Hematopoietic multipotent progenitor cell treated with erythropoietin and hydrocortisone succinate and interleukin-3 and kit ligand, for 6 days (in vitro differentiated cells): ENCODE measurements around the gene FGF6.
"Not testable (repeated sequence)": the region's sequence is repeated elsewhere in the genome, so short reads cannot be mapped to it uniquely, and the experiment has no call there.

Source experiments
- DNase-seq: peaks from one replicate; pipeline ENCODE4 v3.0.0-alpha.2; 2015

The FGF6 gene, protein sequence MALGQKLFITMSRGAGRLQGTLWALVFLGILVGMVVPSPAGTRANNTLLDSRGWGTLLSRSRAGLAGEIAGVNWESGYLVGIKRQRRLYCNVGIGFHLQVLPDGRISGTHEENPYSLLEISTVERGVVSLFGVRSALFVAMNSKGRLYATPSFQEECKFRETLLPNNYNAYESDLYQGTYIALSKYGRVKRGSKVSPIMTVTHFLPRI

DNA sequence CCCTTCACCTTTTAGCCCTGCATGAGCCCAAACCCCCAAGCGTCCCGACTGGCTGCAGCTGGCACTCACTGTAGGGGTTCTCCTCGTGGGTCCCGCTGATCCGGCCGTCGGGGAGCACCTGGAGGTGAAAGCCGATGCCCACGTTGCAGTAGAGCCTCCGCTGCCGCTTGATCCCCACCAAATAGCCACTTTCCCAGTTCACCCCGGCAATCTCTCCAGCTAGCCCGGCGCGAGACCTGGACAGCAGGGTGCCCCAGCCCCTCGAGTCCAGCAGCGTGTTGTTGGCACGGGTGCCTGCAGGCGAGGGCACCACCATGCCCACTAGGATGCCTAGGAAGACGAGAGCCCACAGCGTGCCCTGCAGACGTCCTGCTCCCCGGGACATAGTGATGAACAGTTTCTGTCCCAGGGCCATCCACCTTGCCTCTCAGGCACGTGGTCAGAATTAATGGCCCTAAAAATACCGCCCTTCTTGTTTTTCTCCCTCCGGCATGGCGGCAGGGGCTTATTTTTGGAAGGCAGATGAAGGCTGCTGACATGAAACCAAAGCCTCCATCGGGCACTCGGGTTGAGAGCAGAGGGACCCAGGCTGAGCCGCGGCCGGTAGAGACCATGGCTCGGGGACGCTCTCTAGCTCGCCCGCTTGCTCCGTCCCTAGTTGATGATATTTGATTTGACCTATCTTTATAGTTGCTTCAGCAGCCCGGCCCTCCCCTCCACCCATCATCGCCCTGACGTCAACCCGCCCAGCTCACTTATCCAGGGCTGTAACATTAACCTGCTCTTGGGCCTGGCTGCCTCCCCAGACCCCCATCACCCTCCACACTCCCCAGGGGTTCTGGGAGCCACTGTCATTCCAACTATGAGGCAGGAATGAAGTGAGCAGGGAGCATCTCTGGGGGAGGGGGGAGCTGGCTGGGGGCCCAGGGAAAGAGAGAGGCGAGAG lies at the start of gene FGF6:
Gene FGF6, minus strand, starts transcription at position 660 of the 946 bp plus-strand sequence. Its CDS starts 245 bp downstream, at position 415.
- DNase-seq = no peak

DNA sequence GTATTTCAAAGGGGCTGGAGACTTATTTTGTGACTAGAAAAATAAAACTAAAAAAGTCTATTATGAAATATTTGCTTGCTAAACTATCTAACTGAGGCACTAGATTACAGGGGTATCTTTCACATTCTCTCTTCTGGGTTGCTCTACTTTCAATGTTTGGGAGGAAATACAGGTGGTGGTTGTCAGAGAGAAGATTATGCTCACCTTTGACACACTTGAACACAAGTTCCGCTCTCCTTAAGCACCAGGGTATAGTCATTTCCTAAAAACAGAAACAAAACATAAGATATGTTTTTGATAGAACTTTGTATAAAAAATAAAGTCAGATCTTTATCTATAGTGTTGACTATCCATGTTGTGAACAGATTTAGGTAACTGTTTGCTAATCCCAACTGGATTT lies 45.4 kb upstream of the FGF6 start:
- DNase-seq = no peak

DNA sequence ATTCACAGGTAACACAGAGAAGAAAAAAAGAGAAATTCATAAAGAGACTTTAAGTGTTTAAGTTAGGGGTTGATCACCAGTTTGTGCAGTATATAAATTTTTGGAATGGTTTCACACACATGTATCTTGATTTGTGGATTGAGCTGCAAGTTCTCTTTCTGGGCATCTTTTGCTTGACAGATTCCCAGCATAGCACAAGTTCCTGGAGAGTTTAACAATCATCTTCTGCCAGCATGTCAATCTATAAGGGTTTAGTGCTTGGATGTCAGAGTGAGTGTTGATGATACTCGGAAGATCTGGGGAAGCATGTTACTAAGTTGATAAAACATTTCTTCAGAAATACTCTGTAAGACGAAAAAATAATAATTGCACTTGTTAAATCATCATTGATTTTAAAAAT lies 43.9 kb upstream of the FGF6 start:
- DNase-seq = no peak

DNA sequence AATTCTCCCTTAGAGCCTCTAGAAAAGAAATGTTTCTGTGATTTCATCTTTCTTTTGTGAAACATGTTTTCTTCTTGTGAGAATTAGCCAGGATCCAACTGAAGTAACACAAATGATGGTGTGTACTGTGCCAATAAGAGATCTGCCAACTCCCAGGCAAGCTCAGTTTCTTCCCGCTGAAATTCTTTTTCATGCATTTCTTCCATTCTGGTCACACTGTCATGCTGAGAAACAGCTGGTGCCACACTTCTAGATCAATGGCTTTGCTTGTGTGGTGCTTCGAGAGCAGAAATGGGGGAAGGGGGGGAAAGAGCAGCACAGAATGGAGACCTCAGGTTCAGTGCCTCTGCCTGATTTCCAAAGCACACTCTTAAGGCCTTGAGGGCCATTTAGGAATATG lies 41.4 kb upstream of the FGF6 start:
- no peak for DNase-seq

DNA sequence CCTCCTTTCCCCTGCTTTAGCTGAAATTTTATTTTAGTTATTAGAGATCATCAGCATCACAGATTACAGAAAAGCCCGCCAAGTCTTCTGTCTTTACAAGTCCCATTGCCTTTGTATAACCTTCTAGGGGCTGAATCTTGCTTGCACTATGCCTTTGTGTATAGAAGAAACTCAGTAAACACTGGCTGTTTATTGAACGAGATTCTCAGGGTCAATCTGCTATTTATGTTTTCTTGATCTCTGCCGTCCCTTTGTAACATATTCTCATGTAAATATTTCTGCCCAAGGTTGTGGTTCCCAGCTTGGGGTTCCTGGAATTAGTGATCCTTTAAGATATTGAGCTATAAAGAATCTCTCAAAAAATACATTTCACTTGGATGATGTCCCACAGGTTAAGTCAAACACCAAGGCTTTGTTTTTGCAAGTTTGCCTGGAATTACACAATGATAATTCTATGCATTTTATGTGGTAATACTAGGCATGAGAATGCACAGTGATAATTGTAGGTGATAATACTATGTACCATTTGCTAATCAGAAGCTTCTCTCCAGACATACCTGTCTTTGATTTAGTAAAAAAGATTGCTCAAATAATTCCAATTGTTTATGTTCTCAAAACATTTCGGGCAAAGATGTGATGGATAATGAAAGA lies 40.6 kb upstream of the FGF6 start:
- no peak for DNase-seq

DNA sequence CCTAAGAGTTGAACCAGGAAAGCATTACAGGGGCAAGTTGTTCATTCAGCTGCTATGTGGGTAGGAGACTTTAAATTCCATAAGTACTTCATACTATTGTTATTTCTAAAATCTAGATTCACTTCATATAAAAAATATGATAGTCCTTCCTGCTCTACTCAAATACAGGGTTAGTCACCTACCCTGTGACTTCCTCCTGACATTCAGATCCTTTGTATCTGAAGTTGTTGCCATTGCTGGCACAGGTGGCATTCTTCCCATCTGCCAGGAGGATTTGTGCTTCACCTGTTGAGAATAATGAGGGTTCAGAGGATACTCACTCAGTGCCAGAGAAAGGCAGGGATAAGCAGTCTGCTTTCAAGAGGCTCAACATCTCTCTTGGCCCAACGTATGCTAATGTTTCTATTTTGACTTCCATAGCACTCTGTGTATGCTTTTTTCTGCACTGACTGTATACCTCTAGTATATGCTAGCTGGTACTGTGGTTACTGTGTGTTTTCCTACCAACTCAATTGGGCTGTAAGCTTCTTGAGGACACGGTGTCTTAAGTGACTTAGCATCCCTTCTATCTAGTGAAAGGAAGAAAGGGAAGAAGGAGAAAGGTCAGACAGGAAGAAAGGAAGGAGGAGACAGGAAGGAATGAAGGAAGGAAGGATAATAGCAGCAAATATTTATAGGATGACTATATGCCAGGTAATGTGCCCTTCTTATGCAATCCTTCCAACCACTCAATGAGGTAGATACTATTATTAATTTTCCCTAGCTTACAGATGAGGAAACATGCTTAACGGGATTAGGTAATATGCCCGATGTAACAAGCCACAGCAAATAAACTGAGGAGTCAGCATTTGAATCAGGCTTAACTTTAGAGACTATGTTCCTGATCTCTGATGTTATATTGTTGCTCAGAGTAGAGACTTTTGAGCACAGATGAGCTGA lies 38.5 kb upstream of the FGF6 start:
- no peak for DNase-seq

DNA sequence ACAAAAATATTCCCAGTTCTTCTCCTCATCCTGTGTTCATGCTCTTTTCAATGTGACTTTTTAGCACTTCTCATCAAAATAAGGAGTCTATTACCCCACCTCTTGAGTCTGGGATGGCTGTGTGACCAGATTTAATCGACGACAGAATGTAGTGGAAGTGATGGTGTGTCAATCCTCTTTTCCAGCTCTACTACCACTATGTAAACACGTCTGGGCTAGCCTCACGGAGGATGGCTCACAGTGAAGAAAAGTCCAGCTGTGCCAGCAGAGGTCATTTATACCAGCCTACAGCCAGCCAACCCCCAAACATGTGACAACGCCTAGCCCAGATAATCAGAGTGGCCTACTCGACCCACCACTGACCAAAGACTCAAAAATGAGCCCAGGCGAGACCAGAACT lies 37.3 kb upstream of the FGF6 start:
- DNase-seq = no peak

DNA sequence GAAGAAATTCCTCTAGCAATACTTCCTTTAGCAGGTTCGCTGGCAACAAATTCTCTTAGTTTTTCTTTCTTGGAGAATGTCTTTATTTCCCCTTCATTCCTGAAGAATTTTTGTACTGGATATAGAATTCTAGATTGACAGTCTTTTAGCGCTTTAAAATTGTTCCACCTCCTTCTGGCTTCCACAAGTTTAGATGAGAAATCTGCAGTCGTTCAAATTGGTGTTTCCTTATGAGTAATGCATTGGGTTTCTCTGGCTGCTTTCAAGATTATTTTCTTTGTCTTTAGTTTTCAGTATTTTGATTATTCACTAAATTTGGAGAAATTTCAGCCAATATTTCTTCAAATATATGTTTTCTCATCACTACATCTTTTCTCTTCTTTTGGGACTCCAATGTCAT lies 33.3 kb upstream of the FGF6 start:
- DNase-seq = no peak

DNA sequence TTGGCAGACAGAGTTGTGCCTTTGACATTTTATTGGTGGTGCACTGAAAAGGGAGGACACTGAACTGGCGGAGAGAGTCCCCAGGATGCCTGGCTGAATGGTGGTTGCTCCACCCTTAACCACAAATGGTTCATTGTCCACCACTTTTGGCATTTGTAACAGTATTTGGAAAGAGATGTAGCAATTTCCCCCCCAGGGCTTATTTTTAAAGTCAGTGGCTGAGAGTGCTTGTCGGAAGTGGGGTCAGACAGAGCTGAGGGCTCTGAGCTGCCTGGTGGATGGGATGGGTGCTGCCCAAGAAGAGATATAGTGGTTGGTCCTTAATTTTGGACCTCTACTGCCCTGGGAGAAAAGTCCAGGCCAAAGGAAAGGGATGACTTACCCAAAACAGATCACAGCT lies 31.5 kb upstream of the FGF6 start:
- DNase-seq = no peak

DNA sequence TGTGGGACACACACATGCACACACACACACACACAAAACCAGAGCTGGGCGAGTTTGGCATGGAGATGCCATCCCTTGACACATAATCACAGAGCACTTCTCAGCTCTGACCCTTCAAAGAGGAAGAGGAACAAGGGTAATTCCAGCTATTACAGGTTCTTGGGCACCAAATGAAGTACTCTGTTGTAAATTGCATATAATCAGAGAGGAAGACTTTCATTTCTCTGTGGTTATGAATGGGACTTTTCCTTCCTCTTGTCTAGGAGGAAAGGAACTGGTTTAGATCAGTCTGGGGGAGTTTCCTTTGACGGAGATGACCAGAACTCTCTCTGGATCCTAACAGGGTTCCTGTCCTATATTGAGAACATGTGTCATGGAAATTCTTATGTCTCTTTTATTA lies 26.4 kb upstream of the FGF6 start:
- no peak for DNase-seq

DNA sequence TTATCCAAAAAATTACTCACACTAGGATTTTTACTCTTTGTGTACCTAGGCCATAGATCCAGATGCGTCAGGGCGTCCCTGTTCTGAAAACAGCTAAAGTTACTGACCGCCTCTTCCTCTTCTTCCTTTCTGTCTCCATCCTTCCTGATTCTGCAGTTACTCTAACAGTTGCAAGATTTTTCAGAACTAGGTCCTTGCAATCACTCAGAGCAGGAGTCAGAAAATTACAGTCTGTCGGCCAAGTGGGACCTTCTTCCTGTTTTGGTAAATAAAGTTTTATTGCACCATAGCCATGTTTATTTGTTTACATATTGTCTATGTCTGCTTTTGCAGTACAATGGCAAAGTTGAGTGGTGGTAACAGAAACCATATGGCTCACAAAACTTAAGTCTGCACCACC lies 25.6 kb upstream of the FGF6 start:
- DNase-seq = no peak

DNA sequence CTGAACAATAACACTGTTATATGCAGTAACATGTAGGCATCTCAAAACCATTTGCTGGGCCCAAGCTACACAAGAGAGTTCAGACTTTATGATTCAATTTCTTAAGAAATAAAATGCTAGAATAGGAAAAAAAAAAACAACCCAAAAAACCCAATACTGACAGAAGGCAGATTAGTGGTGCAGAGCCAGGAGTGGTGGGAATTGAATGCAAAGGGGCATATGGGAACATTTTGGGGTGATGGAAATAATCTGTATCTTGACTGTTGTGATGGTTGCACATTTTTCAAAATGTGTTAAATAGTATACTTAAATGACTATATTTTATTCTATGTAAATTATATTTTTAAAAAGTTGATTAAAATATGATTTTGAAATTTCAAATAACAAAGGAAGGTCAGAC lies 23.4 kb upstream of the FGF6 start:
- no peak for DNase-seq

DNA sequence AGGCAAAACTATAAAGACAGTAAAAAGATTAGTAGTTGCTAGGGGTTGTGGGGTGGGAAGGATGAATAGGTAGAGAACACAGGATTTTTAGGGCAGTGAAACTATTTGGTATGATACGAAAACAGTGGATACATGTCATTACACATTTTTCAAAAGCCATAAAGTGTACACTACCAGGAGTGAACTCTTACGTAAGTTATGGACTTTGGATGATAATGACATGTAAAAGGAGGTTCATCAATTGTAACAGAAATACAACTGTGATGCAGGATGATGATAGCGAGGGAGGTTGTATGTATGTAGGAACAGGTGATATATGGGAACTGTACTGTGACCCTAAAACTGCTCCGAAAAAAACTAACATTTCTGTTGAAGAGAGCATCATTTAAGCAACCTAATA lies 15.1 kb upstream of the FGF6 start:
- no peak for DNase-seq

DNA sequence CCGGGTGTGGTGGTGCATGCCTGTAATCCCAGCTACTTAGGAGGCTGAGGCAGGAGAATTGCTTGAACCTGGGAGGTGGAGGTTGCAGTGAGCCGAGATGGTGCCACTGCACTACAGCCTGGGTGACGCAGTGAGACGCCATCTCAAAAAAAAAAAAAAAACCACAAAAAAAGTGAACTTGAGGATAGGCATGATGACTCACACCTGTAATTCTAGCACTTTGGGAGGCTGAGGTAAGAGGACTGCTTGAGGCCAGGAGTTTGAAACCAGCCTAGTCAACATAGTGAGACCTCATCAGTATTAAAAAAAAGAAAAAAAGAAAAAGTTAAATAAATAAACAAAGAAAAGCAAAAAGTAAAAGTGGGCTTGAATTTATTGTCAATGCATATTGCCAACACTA lies 10.2 kb upstream of the FGF6 start:
- DNase-seq = not testable (repeated sequence)

DNA sequence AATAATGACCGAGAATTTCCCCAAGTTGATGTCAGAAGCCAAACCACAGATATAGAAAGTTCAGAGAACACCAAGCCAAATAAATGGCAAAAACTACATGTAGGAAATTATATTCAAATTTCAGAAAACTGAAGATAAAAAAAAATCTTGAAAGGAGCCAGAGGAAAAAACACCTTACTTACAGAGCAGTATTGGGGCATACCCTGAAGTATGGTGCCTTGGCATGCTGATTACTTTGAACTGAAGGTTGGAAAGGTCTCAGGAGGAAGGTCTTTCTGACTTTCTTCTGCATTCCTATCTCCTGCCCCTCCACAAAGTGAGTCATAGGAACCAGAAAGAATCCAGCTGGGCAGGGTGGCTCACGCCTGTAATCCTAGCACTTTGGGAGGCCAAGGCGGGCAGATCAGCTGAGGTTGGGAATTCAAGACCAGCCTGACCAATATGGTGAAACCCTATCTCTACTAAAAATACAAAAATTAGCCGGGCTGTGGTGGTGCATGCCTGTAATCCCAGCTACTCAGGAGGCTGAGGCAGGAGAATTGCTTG lies 8.8 kb upstream of the FGF6 start:
- DNase-seq = no peak

DNA sequence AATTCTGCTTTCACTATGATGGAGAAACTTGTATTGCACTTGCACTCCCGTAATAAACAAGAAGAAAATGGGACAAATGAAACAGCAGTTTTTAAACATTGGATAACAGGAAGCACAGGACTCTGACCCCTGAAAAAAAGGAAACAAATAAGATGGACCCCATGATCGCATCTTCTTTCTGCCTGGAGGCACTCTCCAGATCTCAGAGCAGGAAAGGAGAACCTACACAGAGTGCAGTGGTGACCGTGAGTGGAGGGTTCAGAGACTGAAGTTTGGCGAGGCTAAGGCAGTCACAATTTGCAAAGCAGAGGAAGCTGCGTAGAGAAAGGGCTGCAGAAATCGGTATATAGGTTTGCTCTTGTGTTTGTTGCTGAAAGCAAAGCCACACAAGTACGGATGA lies 6.1 kb upstream of the FGF6 start:
- no peak for DNase-seq

DNA sequence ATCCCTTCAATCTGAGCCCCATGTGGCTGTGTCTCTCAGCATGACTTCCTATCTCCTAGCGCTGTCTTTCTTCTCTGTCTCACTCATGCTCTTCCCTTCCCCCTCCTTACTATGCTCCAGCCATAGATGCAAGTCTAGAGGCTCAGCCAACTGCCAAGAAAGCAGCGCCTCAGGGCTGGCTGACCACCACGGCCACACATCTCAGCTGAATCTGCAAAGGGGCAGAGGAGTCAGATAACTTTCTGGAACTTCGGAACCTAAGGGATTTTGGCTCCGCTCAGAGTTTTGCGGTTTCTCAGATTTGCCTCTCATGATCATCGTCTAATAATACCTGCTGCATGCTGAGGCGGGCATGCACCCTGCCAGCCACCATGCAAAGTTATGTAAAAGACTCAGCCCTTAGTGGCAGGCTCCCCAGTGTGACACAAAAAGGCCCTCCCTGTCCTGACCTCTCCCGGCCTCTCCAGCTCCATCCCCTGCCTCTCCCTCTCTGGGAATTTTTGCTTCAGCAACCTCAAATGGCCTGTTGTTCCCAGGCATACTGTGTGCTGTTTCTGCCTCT lies 5.0 kb upstream of the FGF6 start:
- no peak for DNase-seq

DNA sequence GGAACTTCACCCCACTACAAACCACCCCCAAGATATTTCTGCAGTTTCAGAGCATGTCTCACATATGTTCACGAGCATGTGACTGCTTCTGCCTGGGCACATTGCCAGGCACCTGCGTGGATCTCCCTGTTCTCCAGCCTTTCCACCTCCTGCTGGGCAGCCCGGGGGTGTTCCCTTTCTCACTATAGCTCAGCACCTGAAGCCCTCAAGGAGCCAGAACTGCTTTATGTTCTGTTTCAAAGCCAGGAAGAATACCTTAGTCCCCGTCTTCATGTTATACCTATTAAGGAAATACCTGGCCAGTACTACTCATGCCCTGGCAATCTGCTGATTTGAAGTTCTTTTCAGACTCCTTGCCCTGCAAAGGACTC lies 4.2 kb upstream of the FGF6 start:
- no peak for DNase-seq

DNA sequence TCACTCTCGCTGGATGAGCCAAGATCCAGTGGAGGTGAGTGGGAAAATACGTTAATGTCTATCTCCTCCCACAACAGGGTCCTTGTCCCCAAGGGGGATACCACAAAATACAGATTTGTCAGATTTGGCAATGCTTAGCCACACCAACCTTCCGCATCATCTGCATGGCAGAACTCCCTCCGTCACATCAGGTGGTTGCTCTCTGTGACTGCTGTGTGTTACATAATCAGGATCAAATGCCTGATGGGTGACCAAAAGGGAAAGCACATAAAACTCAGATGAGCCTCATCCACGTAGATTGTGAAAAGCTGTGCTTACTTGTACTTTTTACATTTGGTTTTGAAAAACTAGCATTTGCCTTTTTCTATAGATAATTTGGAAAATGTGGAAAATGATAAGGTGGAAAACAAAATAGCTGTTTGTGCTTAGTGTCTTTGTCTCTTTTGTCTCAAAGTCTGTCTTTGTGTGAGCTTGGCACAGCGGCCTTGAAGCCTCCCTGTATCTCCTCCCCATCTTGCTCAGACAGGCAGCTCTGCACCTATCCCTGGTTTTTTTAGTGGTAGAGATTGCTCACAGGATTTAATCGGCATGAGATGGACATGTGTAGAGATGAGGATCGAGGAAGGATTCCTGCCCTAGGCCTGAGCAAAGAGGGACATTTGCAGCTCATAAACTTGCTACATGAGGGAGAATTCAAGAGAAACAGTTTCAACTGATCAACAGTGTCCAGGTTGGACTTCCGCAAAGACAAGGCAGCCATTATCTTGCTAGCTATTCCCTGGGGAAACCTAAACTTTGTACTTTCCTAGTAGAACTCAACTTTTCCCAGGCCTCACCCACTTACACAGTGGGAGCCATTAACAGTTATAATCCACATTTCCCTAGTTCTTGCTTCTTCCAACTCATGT lies 3.6 kb upstream of the FGF6 start:
- no peak for DNase-seq

DNA sequence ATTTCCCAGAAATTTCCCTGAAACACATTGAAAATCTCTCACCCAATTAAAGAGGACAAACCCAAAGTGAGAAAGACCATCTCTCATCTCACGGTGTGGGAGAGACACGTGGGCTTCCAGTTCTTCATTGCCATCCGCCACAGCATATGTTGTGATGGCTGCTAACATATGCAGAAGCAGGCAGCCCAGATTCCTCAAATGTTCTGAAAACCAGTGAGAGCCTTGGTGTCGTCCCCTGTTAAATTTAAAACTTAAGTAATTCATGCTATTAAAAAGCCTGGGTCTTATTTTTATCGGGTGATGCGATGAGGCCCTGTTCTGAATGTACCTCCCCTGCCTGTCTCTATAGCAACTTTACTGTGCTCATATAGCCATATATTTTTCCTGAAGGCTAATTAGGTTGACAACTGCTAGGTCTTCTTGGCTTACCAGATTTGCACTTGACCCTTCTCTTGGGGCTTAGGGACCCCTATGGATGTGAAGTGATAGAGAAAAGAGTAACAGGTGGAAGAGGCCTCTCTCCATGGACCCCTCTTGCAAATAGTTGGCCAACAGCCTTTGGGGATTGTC lies 2.8 kb upstream of the FGF6 start:
- DNase-seq = no peak

DNA sequence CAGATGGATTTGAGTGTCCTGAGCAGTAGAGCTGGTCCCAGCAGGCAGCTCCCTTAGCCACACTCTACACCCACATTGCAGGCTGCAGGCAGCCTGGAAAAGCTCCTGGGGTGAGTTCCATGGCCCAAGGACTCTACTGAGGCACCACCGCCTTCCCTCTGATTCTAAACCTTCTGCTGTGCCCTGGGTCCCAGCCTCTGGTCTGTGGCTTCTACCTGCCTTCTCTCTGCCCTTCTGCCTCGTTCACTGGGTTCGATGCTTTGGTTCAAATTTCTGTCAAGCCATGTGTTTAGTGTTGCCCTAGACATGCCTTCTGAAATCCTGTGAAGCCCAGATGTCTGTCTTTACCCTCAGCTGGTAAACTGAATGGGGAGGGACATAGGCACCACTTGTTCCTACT lies 1.5 kb upstream of the FGF6 start:
- no peak for DNase-seq
